Tibial artery (tissue), 4 donors: ENCODE results near the gene PDLIM3.

Experiments used
- DNase-seq, 2 donors: peaks; one replicate each; pipeline ENCODE4 v3.0.0-alpha.2; 2019
- H3K27ac ChIP-seq, 2 donors: fragments of 200-600 bp; sonication (generic) in 1 of 2; 1 replicate in 1 of 2; 2 replicates in 1 of 2; pipeline ENCODE4 v1.5.1; 2018 to 2019; ENCODE audit warnings: mild to moderate bottlenecking in 1 of 2
- H3K27me3 ChIP-seq, 2 donors: fragments of 200-600 bp; sonication (generic) in 1 of 2; one replicate each; pipeline versions ENCODE4 v1.5.1 to v1.6.0; 2016 to 2019
- H3K36me3 ChIP-seq, 3 donors: fragments of 200-600 bp; sonication (generic) in 2 of 3; one replicate each; pipeline ENCODE4 v1.5.1; 2016 to 2019; ENCODE audit warnings: mild to moderate bottlenecking in 2 of 3
- H3K4me1 ChIP-seq, 4 donors: fragments of 200-600 bp; sonication (generic) in 2 of 4; 1 replicate in 3 of 4; 2 replicates in 1 of 4; pipeline ENCODE4 v1.5.1; 2016 to 2019
- H3K4me3 ChIP-seq, 2 donors: fragments of 200-600 bp; sonication (generic) in 1 of 2; 1 replicate in 1 of 2; 2 replicates in 1 of 2; pipeline ENCODE4 v1.5.1; 2018 to 2019; ENCODE audit warnings: mild to moderate bottlenecking in 2 of 2
- H3K9me3 ChIP-seq, 3 donors: fragments of 200-600 bp; sonication (generic) in 1 of 3; one replicate each; pipeline ENCODE4 v1.5.1; 2016 to 2019
- CTCF ChIP-seq, 2 experiments: fragments of 200-600 bp in 1 of 2; fragments of 450-650 bp in 1 of 2; IDR thresholded peaks; one replicate each; pipeline ENCODE4 v1.5.1; 2017 to 2019; ENCODE audit warnings: antibody characterized with exemption in 2 of 2, mild to moderate bottlenecking in 1 of 2, moderate library complexity in 1 of 2
- intact Hi-C: fragments of 100-400 bp; cut with DNase I; formaldehyde crosslinking; loops from one replicate; pipeline ENCODE4 v1.15.0; 2023; ENCODE audit warnings: low total_unique reads

PDLIM3 gene

DNA sequence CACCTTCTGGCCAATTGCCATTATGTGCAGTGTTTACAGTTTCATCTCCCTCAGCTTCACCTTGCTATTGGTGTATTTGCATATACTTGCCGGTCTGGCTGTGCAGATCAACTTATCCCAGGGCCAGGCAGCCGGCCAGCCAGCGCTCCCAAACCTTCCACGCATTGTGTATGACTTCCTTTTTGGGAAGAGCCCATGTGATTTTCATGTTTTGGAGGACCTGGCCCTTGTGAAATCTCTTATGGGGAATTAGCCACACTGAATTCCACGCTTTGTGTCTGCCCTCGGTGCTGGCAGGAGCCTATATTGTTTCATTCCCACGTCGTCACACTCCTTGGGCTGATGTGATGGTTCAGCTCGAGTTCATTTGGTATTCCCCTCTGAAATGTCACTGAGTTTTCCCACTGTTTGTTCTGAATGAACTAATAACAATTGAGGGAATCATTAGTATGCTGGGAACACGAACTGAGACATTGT, 6.0 kb upstream of the PDLIM3 start:
- intact Hi-C loops: no loop called here
- no peak for TF ChIP-seq CTCF (IDR thresholded peaks at IDR 0.05)
- H3K27ac ChIP-seq: peak overlapping the region; percentile 69 to 77
- no peaks in the 10 kb centered on the region for H3K36me3 ChIP-seq
- DNase-seq: peak; percentile 78 to 87
- H3K9me3 ChIP-seq: no peaks in the 10 kb centered on the region
- peaks cover 0 to 36% (median 12%) of the 10 kb centered on the region in 4 donors for H3K4me1 ChIP-seq
- no peaks in the 10 kb centered on the region for H3K27me3 ChIP-seq
- H3K4me3 ChIP-seq: no peak overlapping the region

GRCh38 chr4:185540487-185541120, 5.3 kb upstream of the PDLIM3 start:
- TF ChIP-seq CTCF (IDR thresholded peaks at IDR 0.05): no peak
- no peak for DNase-seq
- H3K27ac ChIP-seq: peak overlapping the region; percentile 69 to 77
- H3K27me3 ChIP-seq: no peaks in the 10 kb centered on the region
- H3K4me1 ChIP-seq: peaks cover 0 to 41% (median 15%) of the 10 kb centered on the region in 4 donors
- H3K4me3 ChIP-seq: no peak overlapping the region
- intact Hi-C loops: no loop called here
- no peaks in the 10 kb centered on the region for H3K9me3 ChIP-seq
- H3K36me3 ChIP-seq: no peaks in the 10 kb centered on the region

DNA sequence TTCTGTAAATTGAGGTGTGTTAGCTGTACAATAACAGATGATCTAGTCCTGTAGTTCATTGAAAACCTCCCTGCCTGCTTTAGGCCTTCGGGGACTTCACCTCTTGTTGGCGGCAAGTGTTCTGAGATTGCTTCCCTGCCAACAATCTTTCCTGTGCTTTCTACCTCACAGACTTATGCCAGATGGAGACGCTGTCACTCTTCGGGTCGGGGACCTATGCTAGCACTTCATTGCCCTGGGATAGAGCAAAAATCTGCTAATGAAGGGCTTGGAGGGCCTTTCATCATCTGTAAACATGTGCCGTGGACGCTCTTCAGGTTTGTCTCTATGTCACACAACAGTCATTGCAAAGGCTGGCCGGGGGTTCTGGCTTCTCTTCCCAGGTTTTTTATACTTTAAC, 4.7 kb upstream of the PDLIM3 start:
- no peak for DNase-seq
- H3K36me3 ChIP-seq: no peaks in the 10 kb centered on the region
- intact Hi-C loops: no loop called here
- no peak for TF ChIP-seq CTCF (IDR thresholded peaks at IDR 0.05)
- peaks cover 0 to 41% (median 15%) of the 10 kb centered on the region in 4 donors for H3K4me1 ChIP-seq
- no peak overlapping the region for H3K4me3 ChIP-seq
- H3K27me3 ChIP-seq: no peaks in the 10 kb centered on the region
- no peaks in the 10 kb centered on the region for H3K9me3 ChIP-seq
- H3K27ac ChIP-seq: peak overlapping the region; percentile 69 to 77

- no peak for TF ChIP-seq CTCF (IDR thresholded peaks at IDR 0.05)
- Histone ChIP-seq H3K27me3 (no peaks in the 10 kb centered on the region), H3K4me3 (no peak overlapping the region), H3K4me1 (peaks cover 0 to 41% (median 15%) of the 10 kb centered on the region in 4 donors), H3K9me3 (no peaks in the 10 kb centered on the region), H3K27ac (no peak overlapping the region), H3K36me3 (no peaks in the 10 kb centered on the region)
- DNase-seq: no peak
- intact Hi-C loops: loop anchor here (5.0 kb wide), 1 partner anchor 33 kb away; no protein-coding TSS in a partner anchor
Observed at GRCh38 chr4:185538806-185539205, 3.5 kb upstream of the PDLIM3 start.

- peak overlapping the region; percentile 99 to 100 for H3K27ac ChIP-seq
- H3K4me1 ChIP-seq: peaks cover 0 to 40% (median 12%) of the 10 kb centered on the region in 4 donors
- H3K27me3 ChIP-seq: no peaks in the 10 kb centered on the region
- H3K4me3 ChIP-seq: peak overlapping the region; percentile 93 to 98
- peak; percentile 86 to 92 for DNase-seq
- intact Hi-C loops: loop anchor here (5.0 kb wide), 1 partner anchor 36 kb away; no protein-coding TSS in a partner anchor
- H3K36me3 ChIP-seq: no peaks in the 10 kb centered on the region
- TF ChIP-seq CTCF (IDR thresholded peaks at IDR 0.05): no peak
- H3K9me3 ChIP-seq: no peaks in the 10 kb centered on the region
Observed at GRCh38 chr4:185536411-185536709, 1.1 kb upstream of the PDLIM3 start.
